CD4-positive, alpha-beta T cell (primary cell): ENCODE data around the gene RNF227. TPM values are rescaled to one million over a fixed set of nuclear protein-coding genes. Genes with fewer than 3 reads are reported as not detected.
"Not testable (repeated sequence)": the region's sequence is repeated elsewhere in the genome, so short reads cannot be mapped to it uniquely, and the experiment has no call there.

Source experiments
- ATAC-seq: fragments of 200-7000 bp; cut with Tn5 transposase; one replicate; pipeline ENCODE4 v1.10.0; 2022; ENCODE audit warnings: mild to moderate bottlenecking; ENCODE audit not compliant: poor library complexity
- CTCF ChIA-PET: fragments of 350-600 bp; sonication (Branson Sonifier 250); formaldehyde crosslinking; loops from one replicate; lab custom pipeline; 2021; ENCODE audit warnings: antibody characterized with exemption, inconsistent platforms; lab: Charles Lee
- POLR2A ChIA-PET: fragments of 350-600 bp; sonication (Branson Sonifier 250); formaldehyde crosslinking; loops from one replicate; lab custom pipeline; 2021; ENCODE audit warnings: antibody characterized with exemption, inconsistent platforms; lab: Charles Lee
- DNase-seq, 14 experiments: peaks; one replicate each; pipeline ENCODE4 v3.0.0-alpha.2; 2013 to 2020; ENCODE audit warnings: mixed read lengths in 2 of 14
- H3K27ac ChIP-seq, 2 donors: one replicate each; pipeline versions ENCODE4 v1.5.1 to v1.7.0; 2013; ENCODE audit warnings: low read length in 2 of 2, low read depth in 1 of 2, mild to moderate bottlenecking in 1 of 2
- H3K27me3 ChIP-seq, 2 experiments: 1 replicate in 1 of 2; 2 replicates in 1 of 2; pipeline versions ENCODE4 v1.6.1 to v1.7.0; 2013; ENCODE audit warnings: low read length in 2 of 2, control low read depth in 1 of 2, mild to moderate bottlenecking in 1 of 2, moderate library complexity in 1 of 2; ENCODE audit not compliant: insufficient read depth in 2 of 2, control insufficient read depth in 1 of 2
- H3K36me3 ChIP-seq: one replicate; pipeline ENCODE4 v1.6.1; 2013; ENCODE audit warnings: low read length, control low read depth; ENCODE audit not compliant: insufficient read depth
- H3K4me1 ChIP-seq: one replicate; pipeline ENCODE4 v1.6.1; 2013; ENCODE audit warnings: low read length, control low read depth; ENCODE audit not compliant: insufficient read depth
- H3K4me3 ChIP-seq: one replicate; pipeline ENCODE4 v1.5.1; 2013; ENCODE audit warnings: mild to moderate bottlenecking, low read length, moderate library complexity
- H3K9me3 ChIP-seq, 2 experiments: 1 replicate in 1 of 2; 2 replicates in 1 of 2; pipeline versions ENCODE4 v1.6.1 to v1.7.0; 2013; ENCODE audit warnings: low read length in 2 of 2, mild to moderate bottlenecking in 2 of 2, control low read depth in 1 of 2, moderate library complexity in 1 of 2; ENCODE audit not compliant: control insufficient read depth in 1 of 2, insufficient read depth in 1 of 2
- H3K27ac Mint-ChIP-seq: one replicate; pipeline ENCODE4 v1.8.0; 2020; ENCODE audit warnings: mixed read lengths
- H3K27me3 Mint-ChIP-seq: one replicate; pipeline ENCODE4 v1.8.0; 2021; ENCODE audit warnings: mixed read lengths
- H3K36me3 Mint-ChIP-seq: one replicate; pipeline ENCODE4 v1.8.0; 2021; ENCODE audit warnings: low read depth, mixed read lengths
- H3K4me1 Mint-ChIP-seq: one replicate; pipeline ENCODE4 v1.8.0; 2021; ENCODE audit warnings: low read depth, mixed read lengths
- H3K4me3 Mint-ChIP-seq: one replicate; pipeline ENCODE4 v1.8.0; 2020; ENCODE audit warnings: mild to moderate bottlenecking, mixed read lengths
- H3K9me3 Mint-ChIP-seq: one replicate; pipeline ENCODE4 v1.8.0; 2020; ENCODE audit warnings: mixed read lengths
- CTCF ChIP-seq: fragments of 200-600 bp; IDR thresholded peaks from one replicate; pipeline ENCODE4 v1.8.0; 2022; ENCODE audit warnings: antibody characterized with exemption, mild to moderate bottlenecking
- intact Hi-C, 2 experiments: fragments of 100-400 bp; cut with DNase I in 1 of 2; cut with micrococcal nuclease in 1 of 2; formaldehyde crosslinking; loops; one replicate each; pipeline versions ENCODE4 v1.15.1 to v1.9.0; 2023 to 2025; cut with DNase I, micrococcal nuclease
- total RNA-seq, 174 experiments: library from RNA in 2 of 174; stranded (reverse) in 2 of 174; gene quantifications; one replicate each; pipeline ENCODE4 v1.2.3 and lab custom pipeline; 2021 to 2026

Gene RNF227
- total RNA-seq, 2 experiments from 2014 or later = 3.2 to 3.5 TPM

- DNase-seq (peak in 1 of 14 experiments; percentile 25), ATAC-seq (no peak)
- Histone ChIP-seq H3K4me1 (peaks cover 20% of the 10 kb centered on the region), H3K36me3 (no peaks in the 10 kb centered on the region), H3K27ac (no peak overlapping the region), H3K27me3 (no peaks in the 10 kb centered on the region), H3K4me3 (no peak overlapping the region), H3K9me3 (no peaks in the 10 kb centered on the region)
- peaks cover 11% of the 10 kb centered on the region for H3K36me3 Mint-ChIP-seq
- CTCF ChIA-PET = interaction anchor here (1.2 to 7.9 kb wide), 3 partner anchors 33 to 192 kb away, joined by 3 to 48 read pairs (median 5); no protein-coding TSS in a partner anchor
- no peaks in the 10 kb centered on the region for H3K27me3 Mint-ChIP-seq
- no peak for TF ChIP-seq CTCF
- H3K27ac Mint-ChIP-seq = no peak overlapping the region
- POLR2A ChIA-PET = interaction anchor here (0.7 to 1.9 kb wide), 3 partner anchors 12 to 51 kb away, joined by 4 to 10 read pairs (median 4); partner anchors contain the start of gene RNF227
- no peak overlapping the region for H3K4me3 Mint-ChIP-seq
- intact Hi-C loops = loop anchor here (5.0 to 10.0 kb wide), 2 partner anchors 50 to 177 kb away; partner anchors contain the start of gene RNF227 (in 2 of the 2)
- no peaks in the 10 kb centered on the region for H3K9me3 Mint-ChIP-seq
- peaks cover 31% of the 10 kb centered on the region for H3K4me1 Mint-ChIP-seq
These were observed 51.0 kb downstream of the RNF227 start for GRCh38 chr17:7864995-7865650.

- H3K27ac ChIP-seq, H3K36me3 ChIP-seq, H3K9me3 Mint-ChIP-seq, H3K27me3 ChIP-seq, ATAC-seq, H3K9me3 ChIP-seq, DNase-seq, H3K4me3 Mint-ChIP-seq, H3K4me3 ChIP-seq, H3K27me3 Mint-ChIP-seq, H3K27ac Mint-ChIP-seq: not testable (repeated sequence)
- ChIA-PET CTCF (interaction anchor here (0.6 to 7.9 kb wide), 6 partner anchors 13 to 125 kb away, joined by 3 to 48 read pairs (median 4); no protein-coding TSS in a partner anchor), POLR2A (interaction anchor here (1.1 to 1.9 kb wide), 4 partner anchors 13 to 51 kb away, joined by 3 to 10 read pairs (median 4); partner anchors contain the start of gene RNF227)
- H3K36me3 Mint-ChIP-seq = peaks cover 11% of the 10 kb centered on the region
- peaks cover 31% of the 10 kb centered on the region for H3K4me1 Mint-ChIP-seq
- intact Hi-C loops = loop anchor here (5.0 to 10.0 kb wide), 2 partner anchors 50 to 178 kb away; partner anchors contain the start of gene RNF227 (in 2 of the 2)
- H3K4me1 ChIP-seq = peaks cover 17% of the 10 kb centered on the region
These were observed 51.7 kb downstream of the RNF227 start for GRCh38 chr17:7864384-7864783.

Other genes with a start within 250 kb of the RNF227 start
- gene TP53, start 228.8 kb downstream of the RNF227 start, total RNA-seq = 10 to 100 TPM; 25.8 to 26.0 TPM
- 1 to 10 TPM; 3.9 to 4.0 TPM for gene WRAP53, start 227.8 kb downstream of the RNF227 start, total RNA-seq
- gene EFNB3, start 211.1 kb downstream of the RNF227 start, total RNA-seq = not detected
- not detected for gene DNAH2, start 198.5 kb downstream of the RNF227 start, total RNA-seq
- 100 to 1,000 TPM; 189 to 191 TPM for gene KDM6B, start 82.1 kb downstream of the RNF227 start, total RNA-seq
- gene TMEM88, start 61.2 kb downstream of the RNF227 start, total RNA-seq = 10 to 100 TPM; 29.3 to 29.6 TPM
- gene NAA38, start 58.7 kb downstream of the RNF227 start, total RNA-seq = 10 to 100 TPM; 15.4 to 16.3 TPM
- 1 to 10 TPM; 8.7 TPM for gene CYB5D1, start 58.3 kb downstream of the RNF227 start, total RNA-seq
- gene CHD3, start 27.5 kb downstream of the RNF227 start, total RNA-seq = 100 to 1,000 TPM; 263 to 297 TPM
- 1 to 10 TPM; 7.1 to 8.2 TPM for gene KCNAB3, start 13.6 kb upstream of the RNF227 start, total RNA-seq
- 10 to 100 TPM; 39.3 to 39.5 TPM for gene TRAPPC1, start 15.7 kb upstream of the RNF227 start, total RNA-seq
- 10 to 100 TPM; 20.6 to 21.9 TPM for gene CNTROB, start 15.9 kb upstream of the RNF227 start, total RNA-seq
- under 1 TPM in 1 of 2 experiments, not detected in 1; 0.06 TPM for gene GUCY2D, start 86.3 kb upstream of the RNF227 start, total RNA-seq
- not detected for gene ALOX15B, start 122.8 kb upstream of the RNF227 start, total RNA-seq
- under 1 TPM in 1 of 2 experiments, not detected in 1; 0.41 TPM for gene ALOX12B, start 171.4 kb upstream of the RNF227 start, total RNA-seq
- gene ALOXE3, start 202.2 kb upstream of the RNF227 start, total RNA-seq = under 1 TPM; 0.81 to 0.91 TPM
- under 1 TPM; 0.52 to 0.53 TPM for gene HES7, start 207.8 kb upstream of the RNF227 start, total RNA-seq
- gene PER1, start 236.1 kb upstream of the RNF227 start, total RNA-seq = 1,000 to 10,000 TPM; 1,723 to 1,794 TPM
- gene VAMP2, start 246.7 kb upstream of the RNF227 start, total RNA-seq = 100 to 1,000 TPM; 351 to 366 TPM